Activated CD4-positive, alpha-beta T cell treated with anti-CD3 and anti-CD28 coated beads, Interleukin-2, amount 50 U/mL, for 24 hours (primary cell): ENCODE data around the gene MEI1.
"Not testable (repeated sequence)": the region's sequence is repeated elsewhere in the genome, so short reads cannot be mapped to it uniquely, and the experiment has no call there.

Experiments
- DNase-seq, 2 donors: peaks; one replicate each; pipeline ENCODE4 v3.0.0-alpha.2; 2020; ENCODE audit warnings: low read depth in 1 of 2, low spot score in 1 of 2

Gene MEI1

DNA sequence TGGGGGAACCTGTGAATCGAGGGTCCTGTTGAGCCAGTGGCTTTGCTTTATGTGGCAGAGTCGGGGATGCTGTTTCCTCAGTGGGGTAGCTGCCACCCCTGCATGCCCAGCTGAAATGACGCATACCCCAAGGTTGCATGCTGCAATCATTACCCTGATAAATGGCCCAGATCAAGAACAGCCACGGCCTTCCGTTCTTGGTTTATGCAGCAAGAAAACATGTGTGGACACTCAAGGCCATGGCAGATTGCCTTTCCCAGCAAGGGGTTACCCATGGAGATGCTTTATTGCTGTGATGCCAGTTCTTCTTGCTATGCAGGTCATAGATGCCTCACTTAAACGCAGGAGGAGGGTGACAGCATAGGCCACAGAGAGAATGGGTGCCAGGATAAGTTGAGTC is 119.3 kb downstream of the MEI1 start:
- no peak for DNase-seq

DNA sequence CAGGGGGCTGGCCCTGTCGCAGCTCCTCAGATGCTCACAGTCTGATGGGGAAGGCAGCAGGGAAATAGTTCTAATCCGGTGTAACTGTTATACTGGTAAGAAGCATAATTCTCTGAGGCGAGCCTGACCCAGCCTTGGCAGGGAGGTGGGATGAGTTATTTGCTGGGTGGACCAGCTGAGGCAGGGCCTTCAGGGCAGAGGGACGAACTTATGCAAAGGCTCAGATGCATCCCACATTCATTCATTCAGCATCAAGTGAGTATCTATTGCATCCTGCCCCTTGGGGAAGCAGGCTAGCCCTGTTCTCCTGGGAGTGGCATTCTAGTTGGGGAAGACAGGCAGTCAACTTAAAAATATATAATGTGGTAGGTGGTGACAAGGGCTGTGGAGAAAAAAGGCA is 120.0 kb downstream of the MEI1 start:
- DNase-seq, result no peak

DNA sequence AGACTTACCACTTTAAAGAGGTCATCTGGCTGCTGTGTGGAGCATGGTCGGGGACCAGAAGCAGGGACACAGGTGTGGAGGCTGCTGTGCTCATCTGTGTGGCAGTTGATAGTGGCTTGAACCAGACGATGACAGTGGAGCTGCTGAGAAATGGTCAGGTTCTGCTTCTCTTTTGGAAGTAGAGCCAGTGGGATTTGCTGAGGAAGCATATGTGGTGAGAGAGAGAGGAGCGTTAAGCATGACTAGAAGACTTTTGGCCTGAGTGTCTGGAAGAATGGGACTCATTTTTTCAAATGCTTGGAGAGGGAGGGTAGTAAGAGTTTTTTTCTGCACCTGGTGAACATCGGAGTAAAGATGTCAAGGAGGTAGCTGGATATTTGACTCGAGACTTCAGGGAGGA is 121.1 kb downstream of the MEI1 start:
- no peak for DNase-seq

DNA sequence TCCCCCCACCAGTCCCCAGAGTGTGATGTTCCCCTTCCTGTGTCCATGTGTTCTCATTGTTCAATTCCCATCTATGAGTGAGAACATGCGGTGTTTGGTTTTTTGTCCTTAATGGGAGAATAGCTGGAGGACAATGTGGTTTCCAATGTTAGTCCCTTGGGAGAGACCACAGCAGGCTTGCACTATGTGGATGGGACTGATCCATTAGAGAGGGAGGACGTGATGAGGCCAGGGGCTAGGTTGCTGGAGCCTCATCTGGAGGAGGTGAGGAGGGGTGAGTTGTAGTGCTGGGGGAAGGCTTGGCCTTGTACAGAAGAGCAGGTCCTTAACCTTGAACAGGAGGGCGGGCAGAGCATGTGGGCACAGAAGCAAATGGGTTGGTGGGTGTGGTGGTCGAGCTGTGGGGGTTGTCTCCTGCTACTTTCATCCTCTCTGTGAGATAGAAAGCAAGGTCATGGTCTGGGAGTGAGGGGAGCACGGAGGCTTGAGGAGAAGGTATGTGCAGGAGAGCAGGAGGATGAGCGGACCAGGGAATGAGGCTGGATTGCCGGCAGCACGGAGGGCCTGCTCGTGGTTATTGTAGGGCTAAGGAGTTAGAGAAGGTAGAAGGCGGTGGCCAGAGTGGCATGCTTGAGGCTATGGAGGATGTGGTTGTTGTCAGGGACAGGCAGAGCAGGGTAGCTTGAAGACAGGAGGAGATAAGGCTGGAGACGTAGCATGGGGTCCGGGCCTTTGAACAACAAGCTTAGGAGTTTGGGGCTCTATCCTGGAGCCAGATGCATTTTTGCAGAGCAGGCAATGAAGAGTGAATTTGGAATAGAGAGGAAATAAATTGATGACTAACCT is 122.4 kb downstream of the MEI1 start:
- no peak for DNase-seq

DNA sequence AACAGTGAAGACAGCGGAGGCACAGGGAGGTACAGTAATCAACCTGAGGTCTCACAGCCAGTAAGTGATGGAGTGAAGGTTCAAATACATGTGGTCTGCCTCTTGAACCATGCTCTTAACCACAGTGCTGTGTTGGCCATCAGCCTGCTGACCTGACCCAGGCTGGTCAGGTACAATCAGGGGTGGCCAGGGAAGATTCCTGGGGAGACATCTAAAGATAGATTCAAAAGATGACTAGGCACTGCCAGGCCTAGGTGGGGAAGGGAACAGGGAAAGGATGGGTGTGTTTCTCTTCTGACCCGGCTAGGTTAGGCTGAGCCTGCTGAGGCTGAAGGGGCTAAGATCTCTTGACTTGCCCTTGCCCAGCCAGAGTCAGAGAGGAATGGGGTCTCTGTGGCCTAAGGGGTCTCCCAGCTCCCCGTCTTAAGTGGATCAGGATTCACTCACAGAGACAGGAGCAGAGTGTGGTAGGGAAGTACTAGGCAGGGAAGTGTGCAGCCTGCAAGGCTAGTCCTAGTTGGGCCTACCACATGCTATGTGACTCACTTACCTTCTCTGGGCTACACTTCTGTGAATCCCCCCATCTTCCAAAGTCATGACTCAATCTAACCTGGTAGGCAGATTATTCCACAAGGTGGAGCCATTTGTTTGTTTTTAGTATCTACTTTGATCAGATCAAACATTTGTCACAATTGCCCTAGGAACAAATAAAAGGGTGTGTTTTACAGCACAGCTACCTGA is 123.2 kb downstream of the MEI1 start:
- DNase-seq, result peak; percentile 26 to 68

DNA sequence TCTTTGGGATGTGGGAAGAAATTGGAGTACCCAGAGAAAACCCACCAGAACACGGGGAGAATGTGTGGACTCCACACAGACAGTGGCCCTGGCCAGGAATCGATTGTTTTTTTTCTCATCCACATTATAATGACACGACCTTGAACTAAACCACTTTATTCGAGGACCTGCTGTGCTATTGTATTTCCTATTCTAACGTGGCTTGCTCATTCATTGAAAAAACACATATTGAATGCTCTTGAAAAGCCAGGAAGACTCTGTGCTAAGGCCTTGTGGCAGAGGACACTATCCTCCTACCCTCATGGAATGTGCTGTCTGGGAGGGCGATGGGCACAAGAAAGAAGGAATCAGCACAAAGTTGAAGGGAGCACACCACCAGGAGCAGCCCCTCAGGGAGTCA is 124.5 kb downstream of the MEI1 start:
- DNase-seq, result no peak

DNA sequence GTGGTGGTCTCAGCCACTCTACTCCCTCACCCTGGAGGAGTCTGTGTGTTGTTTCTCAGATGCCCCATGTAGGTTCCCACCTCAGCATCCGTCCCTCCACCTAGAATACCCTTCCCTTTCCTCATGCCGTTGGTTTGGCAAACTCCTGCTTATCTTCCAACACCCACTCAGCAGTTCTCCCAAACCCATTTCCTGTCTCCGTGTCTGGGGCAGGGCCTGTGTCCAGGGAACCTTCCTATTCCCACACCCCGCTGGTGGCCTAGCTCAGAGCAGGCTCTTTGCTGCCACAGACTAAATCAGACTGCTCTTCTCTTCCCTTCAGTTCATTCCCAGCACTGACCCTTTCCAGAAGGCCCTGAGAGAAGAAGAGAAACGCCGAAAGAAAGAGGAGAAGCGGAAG is 126.1 kb downstream of the MEI1 start:
- no peak for DNase-seq

DNA sequence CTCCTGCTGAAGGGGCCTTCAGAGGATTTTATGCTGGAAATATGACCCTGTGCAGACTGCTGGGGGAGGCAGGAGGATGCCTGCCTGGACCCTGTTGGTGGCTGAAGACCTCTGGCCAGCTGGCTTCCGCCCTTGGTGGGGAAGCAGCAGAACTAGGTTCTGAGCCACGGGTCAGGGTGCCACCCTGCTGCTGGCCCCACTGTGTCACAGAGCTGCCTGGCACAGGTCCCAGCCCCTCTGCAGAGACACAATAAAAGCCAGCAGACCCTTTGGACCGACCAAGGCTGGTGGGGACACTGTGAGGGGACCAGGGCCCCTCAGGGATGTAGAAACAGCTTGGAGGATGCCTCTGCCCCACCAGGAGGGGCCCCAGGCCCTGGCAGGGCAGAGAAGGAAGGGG is 126.7 kb downstream of the MEI1 start:
- DNase-seq, result no peak

DNA sequence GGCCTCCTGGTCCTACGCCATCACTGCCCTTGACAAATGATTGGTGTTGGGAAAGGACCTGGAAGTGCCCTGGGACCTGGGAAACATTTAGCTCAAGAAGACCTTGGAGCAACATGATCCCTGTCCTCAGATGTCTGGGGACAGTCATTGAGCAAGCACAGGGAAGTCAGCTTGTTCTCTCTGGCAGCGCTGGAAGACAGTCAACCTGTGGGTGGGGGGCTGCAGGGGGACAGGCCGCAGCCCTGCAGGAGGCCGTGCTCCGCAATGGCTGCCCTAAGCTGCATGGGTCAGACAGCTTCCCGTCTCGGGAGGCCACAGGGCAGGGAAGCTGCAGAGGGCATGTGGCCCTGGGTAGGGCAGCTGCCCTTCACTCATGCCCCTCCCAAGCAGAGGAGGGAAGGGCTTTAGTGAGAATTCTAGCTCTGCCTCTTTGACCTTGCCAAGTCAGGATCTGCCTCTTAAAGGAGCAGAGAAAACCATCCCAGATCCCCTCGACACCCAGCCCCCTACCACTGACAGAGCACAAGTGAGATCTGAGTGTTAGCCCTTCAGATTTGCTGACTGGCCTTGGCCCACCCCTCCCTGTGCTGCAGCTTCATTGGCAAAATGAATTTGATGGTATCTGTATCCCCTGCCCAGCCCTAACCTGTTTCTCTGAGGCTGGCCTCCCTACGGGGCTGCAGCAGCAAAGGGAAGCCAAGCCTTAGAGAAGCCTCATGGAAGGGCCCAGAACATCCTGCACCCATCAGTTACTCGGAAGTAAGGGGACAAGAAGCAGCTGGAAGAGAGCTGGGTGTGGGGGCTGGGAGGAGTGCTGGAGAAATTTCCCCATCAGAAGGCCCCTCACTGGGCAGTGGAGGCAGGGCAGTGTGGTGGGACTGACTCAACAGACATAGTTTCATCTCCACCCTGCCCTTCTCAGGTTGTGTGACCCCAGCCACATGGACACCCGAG is 127.4 kb downstream of the MEI1 start:
- no peak for DNase-seq

DNA sequence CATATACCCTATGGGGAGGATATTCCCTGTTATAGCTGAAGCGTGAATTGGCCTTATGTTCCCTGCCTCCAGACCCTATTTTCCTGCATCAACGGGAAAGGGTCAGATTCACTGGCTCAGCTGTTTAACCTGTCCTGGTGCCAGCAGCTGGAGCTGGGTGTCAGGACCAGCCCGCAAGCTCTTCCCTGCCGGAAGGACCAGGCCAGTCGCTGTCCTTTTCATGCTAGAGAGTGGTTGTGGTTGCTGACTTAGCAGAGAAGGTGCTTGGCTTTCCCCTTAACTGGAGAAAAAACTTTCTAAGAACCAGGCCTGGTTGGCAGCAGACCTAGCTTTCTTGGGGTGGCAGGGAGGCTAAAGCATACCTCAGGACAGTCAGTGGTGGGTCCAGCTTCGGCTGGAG is 128.4 kb downstream of the MEI1 start:
- DNase-seq, result no peak

DNA sequence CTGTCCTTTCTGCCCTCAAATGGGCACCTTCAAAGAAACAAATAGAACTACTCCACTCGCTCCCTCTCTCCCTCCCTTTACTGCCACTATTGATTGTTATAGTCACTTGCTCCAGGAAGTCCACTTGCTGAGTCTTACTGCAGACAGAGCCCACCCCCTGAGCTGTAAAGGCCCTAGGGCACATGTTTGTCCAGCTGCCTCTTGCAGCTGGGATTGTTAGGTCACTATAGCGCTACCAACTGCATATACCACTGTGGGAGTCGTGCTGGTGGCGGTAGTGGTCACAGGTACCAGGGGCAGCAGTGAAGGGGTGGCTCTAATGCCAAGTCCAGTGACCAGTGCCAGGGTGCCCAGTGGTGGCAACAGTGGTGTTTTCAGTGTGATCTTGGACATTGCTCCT is 129.2 kb downstream of the MEI1 start:
- no peak for DNase-seq

DNA sequence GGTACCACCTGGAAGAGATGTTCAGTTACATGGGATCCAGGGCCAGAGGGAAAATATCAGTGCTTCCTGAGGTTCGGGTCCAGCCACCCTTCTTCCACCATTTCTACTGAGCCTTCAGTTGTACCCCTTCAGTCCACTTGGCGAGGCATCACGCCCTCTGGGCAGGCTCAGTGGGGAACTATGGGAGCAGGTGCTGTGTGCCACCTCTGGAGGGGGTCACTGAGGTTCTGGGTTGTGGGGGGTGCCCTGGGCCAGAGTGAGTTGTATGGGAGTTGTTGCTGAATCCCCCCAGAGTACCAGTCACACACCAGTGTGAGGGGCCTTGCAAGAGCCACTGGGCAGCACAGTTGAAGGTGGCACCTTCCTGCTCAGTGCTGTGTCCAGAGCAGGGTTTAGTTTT is 130.9 kb downstream of the MEI1 start:
- no peak for DNase-seq

DNA sequence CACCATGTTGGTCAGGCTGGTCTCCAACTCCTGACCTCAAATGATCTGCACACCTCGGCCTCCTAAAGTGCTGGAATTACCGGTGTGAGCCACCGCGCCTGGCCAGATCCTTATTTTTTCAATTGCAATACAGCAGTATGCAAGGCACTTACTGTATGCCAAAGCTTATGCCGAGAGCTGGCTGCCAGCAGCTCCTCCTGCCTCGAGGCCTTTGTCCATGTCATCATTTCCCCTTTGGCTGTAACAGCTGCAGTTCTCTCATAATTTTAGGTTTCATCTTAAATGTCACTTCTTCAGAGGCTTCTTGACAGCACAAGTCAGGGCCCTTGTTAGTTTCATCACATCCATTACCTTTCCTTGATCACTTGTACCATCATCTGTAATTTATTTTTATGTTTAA is 132.1 kb downstream of the MEI1 start:
- DNase-seq, result no peak

DNA sequence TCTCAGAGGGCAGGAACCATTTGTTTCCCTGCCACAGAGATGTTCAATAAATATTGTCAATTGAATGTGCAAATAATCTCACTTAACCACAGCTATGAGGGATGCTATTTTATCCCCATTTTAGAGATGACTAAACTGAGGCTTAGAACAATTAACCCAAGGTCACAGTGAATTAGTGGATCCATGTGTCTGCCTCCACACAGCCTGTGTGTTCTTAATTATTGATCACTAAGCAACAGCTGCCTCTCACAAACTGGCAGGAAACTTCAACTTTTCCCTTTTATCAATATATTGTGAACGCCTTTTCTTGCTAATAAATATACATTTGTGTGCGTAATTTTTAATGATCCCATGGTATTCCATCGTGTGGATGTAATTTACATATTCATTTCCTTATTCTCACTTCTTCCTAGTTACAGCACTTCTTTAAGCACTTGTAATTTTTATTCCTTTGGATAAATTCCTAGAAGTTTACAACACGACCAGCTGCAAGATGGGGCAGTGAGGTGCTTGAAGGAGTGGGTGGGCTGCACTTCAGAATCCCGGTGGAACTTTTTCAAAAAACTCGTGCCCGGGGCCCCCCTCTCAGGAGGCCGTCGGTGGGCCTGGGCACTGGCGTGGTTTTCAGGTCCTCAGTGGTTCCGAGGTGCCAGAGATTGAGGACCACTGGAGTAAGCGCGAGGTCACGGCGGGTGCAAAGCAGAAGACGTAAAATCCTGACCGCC is 132.7 kb downstream of the MEI1 start:
- no peak for DNase-seq

DNA sequence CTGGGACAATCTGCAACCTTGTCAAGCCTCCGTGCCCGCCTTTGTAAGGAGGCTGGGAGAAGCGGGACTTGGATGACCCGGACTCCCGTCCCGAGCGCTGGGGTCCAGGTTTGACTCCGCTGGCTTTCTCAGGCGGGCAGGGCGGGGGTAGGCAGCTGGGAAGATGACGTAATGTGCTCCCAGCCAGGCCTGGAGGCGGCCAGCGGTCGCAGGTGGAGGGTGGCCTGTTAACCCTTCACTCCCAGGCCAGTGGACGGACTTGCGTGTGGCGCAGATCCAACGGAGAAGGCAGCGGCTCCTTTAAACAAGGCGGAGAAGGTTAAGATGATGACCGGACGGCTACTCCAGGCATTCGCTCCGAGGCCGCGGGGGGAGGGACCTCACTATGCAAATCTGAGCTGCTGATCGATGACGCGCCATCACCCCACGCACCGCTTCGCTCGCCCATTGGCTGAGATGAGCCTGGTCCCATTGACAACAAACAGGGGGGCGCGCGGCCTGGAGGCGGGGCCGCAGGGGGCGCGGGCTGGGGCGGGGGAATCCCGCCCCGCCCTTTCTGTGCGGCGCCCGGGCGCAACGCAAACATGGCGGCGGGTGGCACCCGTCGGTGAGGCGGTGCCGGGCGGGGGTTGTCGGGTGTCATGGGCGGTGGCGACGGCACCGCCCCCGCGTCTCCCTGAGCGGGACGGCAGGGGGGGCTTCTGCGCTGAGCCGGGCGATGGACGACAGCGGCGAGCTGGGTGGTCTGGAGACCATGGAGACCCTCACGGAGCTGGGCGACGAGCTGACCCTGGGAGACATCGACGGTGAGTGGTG is 133.5 kb downstream of the MEI1 start, which contains the start of gene SREBF2:
Gene SREBF2, plus strand, starts transcription at position 553 of the 816 bp plus-strand sequence. Its CDS starts 166 bp downstream, at position 719.
- peak; percentile 97 to 98 for DNase-seq

DNA sequence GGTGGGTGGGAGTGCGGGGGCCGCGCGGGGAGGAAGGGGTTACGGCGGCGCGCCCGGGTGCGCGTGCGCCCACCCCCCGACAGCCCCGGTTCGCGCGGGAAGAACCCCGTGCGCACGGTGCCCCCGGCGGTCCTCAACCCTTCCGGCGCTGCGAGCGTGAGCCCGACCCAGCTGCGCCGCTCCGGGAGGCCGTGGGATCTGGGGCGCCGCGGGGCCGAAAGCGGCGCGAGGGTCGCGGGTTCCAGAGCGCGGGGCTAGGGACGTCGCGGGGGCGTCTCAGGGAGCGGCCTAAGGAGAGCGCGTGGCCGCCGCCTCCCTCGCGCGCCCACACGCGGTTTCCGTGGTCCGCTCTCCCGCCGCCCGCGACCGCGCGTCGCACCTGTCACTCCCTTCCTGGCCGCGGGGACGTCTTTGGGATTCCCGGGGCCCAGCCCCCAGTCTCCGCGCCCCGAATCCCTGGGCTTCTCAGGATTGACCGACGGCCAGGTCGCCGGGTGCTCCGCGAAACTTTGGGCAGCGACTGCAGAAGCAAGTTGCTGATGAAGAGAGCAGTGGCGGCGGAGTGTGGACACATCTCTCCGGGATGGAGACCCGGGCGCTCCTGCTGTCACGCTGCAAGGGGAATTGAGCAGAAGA is 134.2 kb downstream of the MEI1 start:
- DNase-seq, result peak in 1 of 2 donors; percentile 17

DNA sequence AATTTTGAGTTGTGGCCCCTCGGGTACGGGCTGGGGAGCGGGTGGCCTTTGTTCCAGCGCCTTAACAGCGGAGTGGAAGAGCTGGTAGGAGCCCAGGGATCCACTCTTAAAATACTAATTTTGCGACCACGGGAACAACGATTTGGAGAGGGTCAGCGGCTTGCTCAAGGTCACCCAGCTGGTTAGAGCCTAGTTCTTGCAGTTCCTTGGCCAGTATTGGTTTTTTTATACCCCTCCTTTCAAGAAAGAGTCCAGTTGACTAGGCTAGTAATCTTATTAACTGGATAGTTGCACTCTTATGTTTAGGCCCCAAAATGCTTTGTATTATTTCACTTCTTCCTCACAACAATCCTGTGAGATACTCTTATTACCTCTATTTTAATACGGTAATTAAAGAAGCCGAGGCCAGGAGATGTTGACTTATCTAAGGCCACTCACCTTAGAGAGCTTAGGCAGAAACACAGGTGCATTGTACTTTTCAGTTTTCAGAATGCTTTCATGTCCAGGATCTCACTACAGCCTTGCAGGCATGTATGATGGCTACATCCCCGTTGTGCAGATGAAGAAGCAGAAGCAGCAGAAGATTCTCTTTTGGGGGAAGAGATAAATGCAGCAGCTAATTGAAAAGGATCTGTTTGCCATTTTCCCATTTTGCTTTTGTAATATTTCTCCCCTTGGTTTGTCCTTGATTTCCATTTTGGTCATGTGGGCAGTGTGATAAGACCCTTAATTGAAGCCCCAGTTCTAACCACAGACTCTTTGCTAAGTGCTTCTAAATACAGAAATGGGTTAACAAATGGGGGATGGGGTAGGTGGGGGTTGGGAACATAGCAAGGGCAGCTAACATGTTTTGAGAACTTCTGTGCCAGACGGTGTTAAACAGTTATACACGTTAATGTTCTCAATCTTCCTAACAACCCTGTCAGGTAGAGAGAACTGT is 135.0 kb downstream of the MEI1 start:
- DNase-seq, result no peak

DNA sequence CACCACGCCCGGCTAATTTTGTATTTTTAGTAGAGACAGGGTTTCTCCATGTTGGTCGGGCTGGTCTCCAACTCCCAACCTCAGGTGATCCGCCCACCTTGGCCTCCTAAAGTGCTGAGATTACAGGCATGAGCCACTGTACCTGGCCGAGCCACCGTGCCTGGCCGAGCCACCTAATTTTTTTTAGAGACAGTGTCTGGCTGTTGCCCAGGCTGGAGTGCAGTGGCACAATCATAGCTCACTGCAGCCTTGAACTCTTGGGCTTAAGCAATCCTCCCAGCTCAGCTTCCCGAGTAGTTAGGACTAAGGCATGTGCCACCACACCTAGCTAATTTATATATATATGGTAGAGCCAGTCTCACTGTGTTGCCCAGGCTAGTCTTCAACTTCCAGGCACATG is 136.2 kb downstream of the MEI1 start:
- DNase-seq, result not testable (repeated sequence)
